HepG2 (cell line): ENCODE results near the gene PAX4. TPM values are rescaled to one million over a fixed set of nuclear protein-coding genes. Genes with fewer than 3 reads are reported as not detected.
A peak's percentile ranks its signal among the peaks of the same experiment; 100 is the strongest.

ENCODE experiments used
- AGO1 ChIP-seq: fragments of 200-400 bp; formaldehyde crosslinking; IDR thresholded peaks from 2 replicates; pipeline ENCODE4 v1.6.1; 2017; ENCODE audit warnings: mild to moderate bottlenecking, low read depth, low read length, moderate library complexity; ENCODE audit not compliant: poor library complexity, severe bottlenecking
- ATF5 ChIP-seq: sonication (generic); formaldehyde crosslinking; IDR thresholded peaks from 2 replicates; pipeline ENCODE4 v1.4.0; 2020; ENCODE audit warnings: mild to moderate bottlenecking, low read depth, missing genetic modification reagents
- BCLAF1 ChIP-seq: fragments of 450-650 bp; IDR thresholded peaks from 2 replicates; pipeline ENCODE4 v1.6.1; 2017; ENCODE audit warnings: mild to moderate bottlenecking
- GTF3A ChIP-seq: sonication (generic); formaldehyde crosslinking; conservative IDR thresholded peaks from 2 replicates; pipeline ENCODE4 v1.4.0; 2020; ENCODE audit warnings: mild to moderate bottlenecking, missing genetic modification reagents
- HOXA5 ChIP-seq: sonication (generic); formaldehyde crosslinking; IDR thresholded peaks from 2 replicates; pipeline ENCODE4 v1.4.0; 2020; ENCODE audit warnings: missing genetic modification reagents
- KAT7 ChIP-seq: IDR thresholded peaks from 2 replicates; pipeline ENCODE4 v1.6.1; 2018; ENCODE audit warnings: borderline replicate concordance, missing compliant biosample characterization
- KDM3A ChIP-seq: IDR thresholded peaks from 2 replicates; pipeline ENCODE4 v1.6.1; 2018; ENCODE audit warnings: low read depth, missing compliant biosample characterization
- MED13 ChIP-seq: sonication (generic); formaldehyde crosslinking; IDR thresholded peaks from 2 replicates; pipeline ENCODE4 v1.5.0; 2020; ENCODE audit warnings: missing genetic modification reagents
- MXD3 ChIP-seq: IDR thresholded peaks from 2 replicates; pipeline ENCODE4 v1.6.1; 2016; ENCODE audit warnings: mild to moderate bottlenecking, missing biosample characterization, missing genetic modification reagents
- MZF1 ChIP-seq: sonication (generic); formaldehyde crosslinking; IDR thresholded peaks from 2 replicates; pipeline ENCODE4 v1.8.1; 2023; ENCODE audit warnings: mild to moderate bottlenecking, missing genetic modification reagents, borderline replicate concordance
- NFKB2 ChIP-seq: sonication (generic); formaldehyde crosslinking; IDR thresholded peaks from 2 replicates; pipeline ENCODE4 v1.4.0; 2020; ENCODE audit warnings: missing genetic modification reagents, borderline replicate concordance
- SALL2 ChIP-seq: sonication (generic); formaldehyde crosslinking; IDR thresholded peaks from 2 replicates; pipeline ENCODE4 v1.8.1; 2023; ENCODE audit warnings: mild to moderate bottlenecking, missing genetic modification reagents, inconsistent platforms
- SMYD3 ChIP-seq: sonication (generic); formaldehyde crosslinking; IDR thresholded peaks from 2 replicates; pipeline ENCODE4 v1.8.1; 2023; ENCODE audit warnings: mild to moderate bottlenecking, missing genetic modification reagents
- SP2 ChIP-seq: sonication (generic); formaldehyde crosslinking; IDR thresholded peaks from 2 replicates; pipeline ENCODE4 v1.5.1; 2020; ENCODE audit warnings: mild to moderate bottlenecking, missing genetic modification reagents
- TSC22D2 ChIP-seq: sonication (generic); formaldehyde crosslinking; IDR thresholded peaks from 2 replicates; pipeline ENCODE4 v1.5.1; 2020; ENCODE audit warnings: missing genetic modification reagents, mild to moderate bottlenecking, borderline replicate concordance
- XRCC5 ChIP-seq: fragments of 200-400 bp; formaldehyde crosslinking; optimal IDR thresholded peaks from 2 replicates; pipeline ENCODE3; 2017; ENCODE audit warnings: mild to moderate bottlenecking, low read length
- ZBTB33 ChIP-seq: sonication (generic); formaldehyde crosslinking; IDR thresholded peaks from 2 replicates; pipeline ENCODE4 v1.4.0; 2020; ENCODE audit warnings: missing genetic modification reagents
- ZBTB38 ChIP-seq: sonication (generic); formaldehyde crosslinking; IDR thresholded peaks from 2 replicates; pipeline ENCODE4 v1.5.1; 2020; ENCODE audit warnings: mild to moderate bottlenecking, missing genetic modification reagents
- ZNF207 ChIP-seq: fragments of 450-650 bp; IDR thresholded peaks from 2 replicates; pipeline ENCODE4 v1.6.1; 2016; ENCODE audit warnings: antibody characterized with exemption, borderline replicate concordance
- ZNF224 ChIP-seq: sonication (generic); formaldehyde crosslinking; IDR thresholded peaks from 2 replicates; pipeline ENCODE4 v1.5.0; 2020; ENCODE audit warnings: mild to moderate bottlenecking, missing genetic modification reagents
- ZNF24 ChIP-seq: fragments of 450-650 bp; IDR thresholded peaks from 2 replicates; pipeline ENCODE4 v1.6.1; 2017; ENCODE audit warnings: antibody characterized with exemption, mild to moderate bottlenecking
- ZNF44 ChIP-seq: sonication (generic); formaldehyde crosslinking; IDR thresholded peaks from 2 replicates; pipeline ENCODE4 v1.5.1; 2020; ENCODE audit warnings: mild to moderate bottlenecking, missing genetic modification reagents
- ZNF614 ChIP-seq: IDR thresholded peaks from 2 replicates; pipeline ENCODE4 v1.6.1; 2018; ENCODE audit warnings: missing biosample characterization, missing genetic modification reagents, inconsistent platforms, borderline replicate concordance
- ZNF616 ChIP-seq: sonication (generic); formaldehyde crosslinking; IDR thresholded peaks from 2 replicates; pipeline ENCODE4 v1.5.0; 2020; ENCODE audit warnings: low read depth, mild to moderate bottlenecking, missing genetic modification reagents
- polyA plus RNA-seq, 8 experiments: library from polyadenylated mRNA; depleted of rRNA in 3 of 8; stranded (reverse) in 7 of 8; unstranded in 1 of 8; fragments of >200 nt; fragmentation: Illumina TruSeq in 4 of 8; extraction: Trizol in 4 of 8; gene quantifications; 2 replicates each; pipeline versions ENCODE4 v1.2.1 to v1.2.3, GENCODE V29; 2011 to 2016; ENCODE audit warnings: low read depth in 4 of 8, missing spikeins in 1 of 8, mixed read lengths in 1 of 8; ENCODE audit not compliant: insufficient read depth in 1 of 8
- total RNA-seq, 5 experiments: library from RNA; depleted of rRNA; stranded (reverse); fragments of >200 nt; fragmentation: Illumina TruSeq; extraction: Trizol; gene quantifications; 2 replicates each; pipeline ENCODE4 v1.2.3, GENCODE V29; 2016; ENCODE audit warnings: low read depth in 1 of 5

Gene PAX4
- total and polyA plus RNA-seq, 2 of the 13 experiments (the other 11 are each of a cell fraction or from before 2014, with no cell fraction given) = not detected

GRCh38 chr7:127585044-127585953 is 32.6 kb downstream of the PAX4 start, which contains the start of gene GCC1 (continued):
- TF ChIP-seq ZBTB38 (peak; percentile 99), NFKB2 (CRISPR knock-in tag) (peak; percentile 64; the same call in 1 of the 2 replicates), ZNF616 (CRISPR knock-in tag) (peak; percentile 69; the same call in 1 of the 2 replicates), ZNF614 (CRISPR knock-in tag) (peak; percentile 56; the same call in 1 of the 2 replicates), XRCC5 (no peak), SALL2 (CRISPR knock-in tag) (no peak), KDM3A (CRISPR knock-in tag) (peak; percentile 34; the same call in 1 of the 2 replicates), ATF5 (0 out of 2 replicates have a peak, but pooled peaks have one; percentile 59), GTF3A (CRISPR knock-in tag) (0 out of 2 replicates have a peak, but pooled peaks have one; percentile 30), TSC22D2 (CRISPR knock-in tag) (no peak), ZNF207 (no peak), SP2 (CRISPR knock-in tag) (peak; percentile 54; the same call in 1 of the 2 replicates), AGO1 (peak; percentile 40), HOXA5 (CRISPR knock-in tag) (peak; percentile 70; the same call in 1 of the 2 replicates), KAT7 (CRISPR knock-in tag) (no peak), ZNF224 (CRISPR knock-in tag) (peak; percentile 91; the same call in 1 of the 2 replicates), MXD3 (CRISPR knock-in tag) (peak; percentile 42; the same call in 1 of the 2 replicates), SMYD3 (CRISPR knock-in tag) (no peak), MED13 (CRISPR knock-in tag) (0 out of 2 replicates have a peak, but pooled peaks have one; percentile 34), ZNF24 (no peak), MZF1 (CRISPR knock-in tag) (no peak), ZNF44 (CRISPR knock-in tag) (no peak), BCLAF1 (no peak), ZBTB33 (CRISPR knock-in tag) (peak; percentile 38; the same call in 1 of the 2 replicates)
